Activated B cell treated with CpG ODN at 0.5 μM for 24 hours (primary cell): ENCODE data around the gene TAF11L9. TPM values are rescaled to one million over a fixed set of nuclear protein-coding genes. Genes with fewer than 3 reads are reported as not detected.

ENCODE experiments used
- total RNA-seq: library from RNA; stranded (reverse); gene quantifications from 2 replicates; pipeline ENCODE4 v1.2.3, GENCODE V29; 2022

Gene TAF11L9
- total RNA-seq, 1 donor from 2014 or later = not detected

Other genes starting within 250 kb of the TAF11L9 start
- not detected in 2 replicates for gene TAF11L2, start 96.2 kb downstream of the TAF11L9 start, total RNA-seq
- gene TAF11L3, start 76.0 kb downstream of the TAF11L9 start, total RNA-seq = not detected in 2 replicates
- not detected in 2 replicates for gene TAF11L4, start 72.6 kb downstream of the TAF11L9 start, total RNA-seq
- gene TAF11L5, start 69.2 kb downstream of the TAF11L9 start, total RNA-seq = not detected in 2 replicates
- gene TAF11L6, start 65.7 kb downstream of the TAF11L9 start, total RNA-seq = not detected in 2 replicates
- gene TAF11L7, start 8.6 kb downstream of the TAF11L9 start, total RNA-seq = not detected in 2 replicates
- gene TAF11L8, start 3.4 kb downstream of the TAF11L9 start, total RNA-seq = not detected in 2 replicates
- gene TAF11L10, start 3.4 kb upstream of the TAF11L9 start, total RNA-seq = not detected in 2 replicates
- gene TAF11L11, start 9.8 kb upstream of the TAF11L9 start, total RNA-seq = not detected in 2 replicates
- not detected in 2 replicates for gene TAF11L12, start 16.0 kb upstream of the TAF11L9 start, total RNA-seq
- gene TAF11L13, start 37.7 kb upstream of the TAF11L9 start, total RNA-seq = not detected in 2 replicates
- gene TAF11L14, start 40.1 kb upstream of the TAF11L9 start, total RNA-seq = not detected in 2 replicates